Spleen (tissue), 7 donors: ENCODE data around the gene FBH1.

Experiments used
- CTCF ChIP-seq, 11 experiments: fragments of 200-600 bp in 7 of 11; fragments of 450-650 bp in 4 of 11; sonication (generic) in 4 of 11; IDR thresholded peaks in 8 of 11; conservative IDR thresholded peaks in 3 of 11; 1 replicate in 7 of 11; 2 replicates in 4 of 11; pipeline versions ENCODE4 v1.4.0 to v1.8.0; 2016 to 2021; ENCODE audit warnings: antibody characterized with exemption in 11 of 11, inconsistent platforms in 4 of 11, mild to moderate bottlenecking in 1 of 11
- POLR2AphosphoS5 ChIP-seq, 3 donors: sonication (generic); formaldehyde crosslinking; IDR thresholded peaks; one replicate each; pipeline ENCODE4 v1.5.1; 2017; ENCODE audit warnings: antibody characterized with exemption in 3 of 3
- donor health status: DM: no; HTN: no; CAD: no; lungs with moderate emphysema.
- donor health status: DM: no; HTN: no; CAD: no.
- donor health status: DM: no; HTN: no; CAD: no.

GRCh38 chr10:5890452-5890915, 441 bp downstream of the FBH1 start:
- TF ChIP-seq CTCF (IDR thresholded peaks at IDR 0.05 in 8 of 11, conservative IDR thresholded peaks at IDR 0.05 in 3 of 11) (no peak), POLR2AphosphoS5 (IDR thresholded peaks at IDR 0.05) (no peak)
